Stimulated activated CD4-positive, alpha-beta T cell treated with anti-CD3 and anti-CD28 coated beads, Interleukin-12 subunit alpha, Interleukin-12 subunit beta, amount 100 ng/mL, for 4 hours (primary cell): ENCODE results near the gene GPX1.
"Not testable (repeated sequence)": the region's sequence is repeated elsewhere in the genome, so short reads cannot be mapped to it uniquely, and the experiment has no call there.

Experiments
- DNase-seq: peaks from one replicate; pipeline ENCODE4 v3.0.0-alpha.2; 2020

GPX1 gene

DNA sequence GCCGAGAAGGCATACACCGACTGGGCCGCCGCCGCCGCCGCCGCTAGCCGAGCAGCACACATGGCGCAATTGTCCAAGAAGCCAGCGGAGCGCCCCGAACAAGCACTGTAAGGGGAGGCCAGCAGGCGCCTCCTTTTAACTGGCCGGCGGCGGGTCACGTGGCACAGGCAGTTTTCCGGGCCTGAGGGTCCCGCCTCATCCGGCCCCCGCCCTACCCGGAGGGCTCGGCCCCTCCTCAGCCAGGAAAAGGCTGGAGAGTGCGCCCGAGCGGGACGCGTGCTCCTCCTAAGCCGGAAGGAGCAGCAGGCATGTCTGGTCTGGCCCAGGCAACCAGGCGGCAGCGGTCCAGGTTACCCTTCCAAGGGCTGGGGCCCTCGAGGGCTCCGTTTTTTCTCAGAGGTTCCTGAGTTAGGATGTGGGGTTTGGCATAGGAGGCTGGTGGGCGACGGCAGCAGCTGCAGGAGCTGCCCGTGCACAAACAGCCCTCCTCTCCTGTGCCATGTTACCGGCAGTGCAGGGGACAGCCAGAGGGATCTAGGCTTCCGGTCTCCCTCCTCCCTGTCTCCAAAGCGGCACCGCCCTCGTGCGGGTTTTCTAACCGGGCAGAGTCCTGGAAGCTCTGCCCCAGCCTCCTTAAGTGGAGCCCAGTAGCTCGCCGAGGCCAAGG, at the start of gene GPX1:
TSS of gene GPX1 (minus strand) at position 137 of the 667 bp plus-strand sequence. CDS start at position 62, 75 bp downstream.
- DNase-seq, result peak; percentile 78

DNA sequence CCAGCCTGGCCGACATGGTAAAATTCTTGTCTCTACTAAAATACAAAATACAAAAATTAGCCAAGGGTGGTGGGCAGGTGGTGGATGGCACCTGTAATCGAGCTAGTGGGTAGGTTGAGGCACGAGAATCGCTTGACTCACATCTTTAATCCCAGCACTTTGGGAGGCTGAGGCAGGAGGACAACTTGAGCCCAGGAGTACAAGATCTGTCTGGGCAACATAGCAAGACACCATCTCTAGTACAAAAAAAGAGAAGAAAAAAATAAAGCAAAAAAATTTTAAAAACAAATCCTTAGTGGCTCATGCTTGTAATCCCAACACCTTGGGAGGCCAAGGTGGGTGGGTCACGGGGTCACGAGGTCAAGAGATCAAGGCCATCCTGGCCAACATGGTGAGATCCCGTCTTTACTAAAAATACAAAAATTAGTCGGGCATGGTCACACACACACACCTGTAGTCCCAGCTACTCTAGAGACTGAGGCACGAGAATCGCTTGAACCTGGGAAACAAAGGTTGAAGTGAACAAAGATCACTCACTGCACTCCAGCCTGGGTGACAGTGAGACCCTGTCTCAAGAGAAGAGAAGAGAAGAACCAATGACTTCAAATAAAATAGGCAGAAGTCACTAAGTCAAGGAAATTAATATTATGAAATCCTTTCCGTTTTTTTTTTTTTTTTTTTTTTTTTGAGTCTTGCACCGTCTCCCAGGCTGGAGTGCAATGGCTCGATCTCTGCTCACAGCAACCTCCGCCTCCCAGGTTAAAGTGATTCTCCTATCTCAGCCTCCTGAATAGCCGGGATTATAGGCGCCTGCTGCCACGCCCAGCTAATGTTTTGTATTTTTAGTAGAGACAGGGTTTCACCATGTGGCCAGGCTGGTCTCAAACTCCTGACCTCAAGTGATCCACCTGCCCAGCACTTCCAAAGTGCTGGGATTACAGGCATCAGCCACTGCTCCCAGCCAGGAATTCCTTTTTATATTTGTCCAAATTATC, 48.7 kb upstream of the GPX1 start:
- DNase-seq, result no peak

DNA sequence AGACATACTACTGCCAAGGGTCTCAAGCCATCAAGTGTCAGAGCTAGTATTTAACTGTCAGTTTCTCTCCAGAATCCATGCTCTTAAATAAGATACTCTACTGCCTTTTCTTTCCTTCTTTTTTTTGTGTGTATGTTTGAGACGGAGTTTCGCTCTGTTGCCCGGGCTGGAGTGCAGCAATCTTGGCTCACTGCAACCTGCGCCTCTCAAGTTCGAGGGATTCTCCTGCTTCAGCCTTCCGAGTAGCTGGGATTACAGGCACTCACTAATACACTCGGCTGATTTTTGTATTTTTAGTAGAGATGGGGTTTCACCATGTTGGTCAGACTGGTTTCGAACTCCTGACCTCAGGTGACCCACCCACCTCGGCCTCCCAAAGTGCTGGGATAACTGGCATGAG, 47.4 kb upstream of the GPX1 start:
- not testable (repeated sequence) for DNase-seq

DNA sequence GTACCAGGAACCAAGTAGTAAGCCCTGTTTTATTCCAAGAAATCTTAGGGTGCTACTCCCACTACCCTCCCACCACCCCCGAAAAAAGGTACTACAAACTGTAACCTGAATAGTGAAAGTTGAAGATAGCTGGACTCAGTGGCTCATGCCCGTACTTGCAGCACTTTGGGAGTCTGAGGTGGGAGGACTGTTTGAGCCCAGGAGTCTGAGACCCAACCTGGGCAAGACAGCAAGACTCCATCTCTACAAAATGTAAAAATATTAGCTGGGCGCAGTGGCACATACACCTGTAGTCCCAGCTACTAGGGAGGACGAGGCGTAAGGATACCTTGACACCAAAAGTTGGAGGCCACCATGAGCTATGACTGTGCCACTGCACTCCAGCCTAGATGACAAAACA, 45.7 kb upstream of the GPX1 start:
- DNase-seq, result no peak

DNA sequence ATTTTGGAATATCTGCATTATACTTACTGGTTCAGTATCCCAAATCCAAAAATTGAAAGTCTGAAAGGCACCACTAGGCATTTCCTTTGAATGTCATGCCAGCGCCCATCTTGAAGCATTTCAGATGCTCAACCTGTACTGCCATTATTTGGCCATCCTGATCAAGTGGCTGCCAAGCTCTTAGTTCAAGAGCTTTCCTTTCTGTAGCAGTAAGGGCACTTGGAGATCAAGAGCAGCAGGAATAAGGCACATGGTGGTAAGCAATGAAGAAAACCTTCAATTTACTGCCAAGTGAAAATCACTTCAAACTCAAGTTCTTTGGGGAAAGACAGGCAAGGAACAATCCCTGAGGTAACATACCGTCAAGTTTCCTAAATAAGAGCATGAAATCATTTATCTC, 43.6 kb upstream of the GPX1 start:
- DNase-seq, result no peak

DNA sequence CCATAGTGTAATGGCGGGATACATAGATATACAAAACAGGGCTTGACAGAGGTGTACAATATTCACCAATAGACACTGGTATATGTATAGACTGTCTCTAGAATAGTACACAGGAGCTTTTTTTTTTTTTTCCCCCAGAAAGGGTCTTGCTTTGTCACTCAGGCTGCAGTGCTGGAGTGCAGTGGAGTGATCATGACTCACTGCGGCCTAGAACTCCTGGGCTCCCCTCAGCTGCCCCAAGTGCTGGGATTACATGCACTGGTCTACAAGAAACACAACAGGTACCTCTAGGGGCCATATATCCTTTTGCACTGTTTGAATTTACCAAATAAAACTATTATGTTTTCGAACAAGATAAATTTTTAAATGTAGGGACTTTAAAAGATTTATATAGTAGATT, 41.3 kb upstream of the GPX1 start:
- DNase-seq, result no peak

DNA sequence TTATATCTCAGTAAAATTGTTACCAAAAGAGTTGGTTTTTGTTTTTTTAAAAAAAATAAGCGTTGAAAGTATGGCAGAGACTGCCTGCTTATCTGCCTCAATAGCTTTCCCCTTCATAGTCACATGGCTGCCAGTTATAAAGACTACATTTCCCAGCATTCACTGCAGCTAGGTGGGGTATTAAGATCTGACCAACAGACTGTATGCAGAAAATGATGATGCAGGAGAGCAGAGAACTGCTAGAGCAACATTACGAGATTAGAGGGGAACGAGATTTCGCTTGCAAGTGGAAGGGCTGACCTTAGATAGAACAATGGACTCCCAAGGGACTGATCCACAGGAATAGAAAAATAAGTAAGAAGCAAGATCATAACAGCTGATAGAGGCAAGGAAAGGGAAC, 39.3 kb upstream of the GPX1 start:
- no peak for DNase-seq

DNA sequence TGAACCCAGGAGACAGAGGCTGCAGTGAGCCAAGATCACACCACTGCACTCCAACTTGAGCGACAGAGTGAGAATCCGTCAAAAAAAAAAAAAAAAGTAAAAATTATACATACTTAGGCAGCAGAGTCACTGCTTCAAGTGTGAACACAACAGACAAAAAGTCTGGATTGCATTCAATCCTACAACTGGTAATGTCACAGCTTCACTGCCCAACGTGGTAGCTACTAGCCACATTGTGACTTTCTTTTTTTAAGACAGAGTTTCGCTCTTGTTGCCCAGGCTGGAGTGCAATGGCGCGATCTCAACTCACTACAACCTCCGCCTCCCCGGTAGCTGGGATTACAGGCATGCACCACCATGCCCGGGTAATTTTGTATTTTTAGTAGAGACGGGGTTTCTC, 33.2 kb upstream of the GPX1 start:
- DNase-seq, result not testable (repeated sequence)

DNA sequence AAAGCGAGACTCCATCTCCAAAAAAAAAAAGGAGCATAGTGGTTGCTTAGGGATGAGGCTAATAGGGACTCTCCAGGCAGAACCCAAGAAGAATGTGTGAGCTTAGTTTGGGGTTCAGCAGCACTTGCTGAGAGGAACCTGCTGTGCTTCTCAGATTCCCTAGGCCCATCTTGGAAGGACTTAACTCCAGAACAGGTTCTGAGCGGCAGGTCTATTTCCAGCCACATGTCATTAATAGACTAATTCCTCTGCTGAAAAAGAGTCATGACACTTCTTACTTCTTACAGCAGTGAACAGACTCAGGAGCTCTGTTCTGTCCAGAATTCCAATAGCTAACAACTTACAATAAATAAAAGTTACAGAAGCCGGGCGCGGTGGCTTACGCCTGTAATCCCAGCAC, 31.1 kb upstream of the GPX1 start:
- DNase-seq, result no peak

DNA sequence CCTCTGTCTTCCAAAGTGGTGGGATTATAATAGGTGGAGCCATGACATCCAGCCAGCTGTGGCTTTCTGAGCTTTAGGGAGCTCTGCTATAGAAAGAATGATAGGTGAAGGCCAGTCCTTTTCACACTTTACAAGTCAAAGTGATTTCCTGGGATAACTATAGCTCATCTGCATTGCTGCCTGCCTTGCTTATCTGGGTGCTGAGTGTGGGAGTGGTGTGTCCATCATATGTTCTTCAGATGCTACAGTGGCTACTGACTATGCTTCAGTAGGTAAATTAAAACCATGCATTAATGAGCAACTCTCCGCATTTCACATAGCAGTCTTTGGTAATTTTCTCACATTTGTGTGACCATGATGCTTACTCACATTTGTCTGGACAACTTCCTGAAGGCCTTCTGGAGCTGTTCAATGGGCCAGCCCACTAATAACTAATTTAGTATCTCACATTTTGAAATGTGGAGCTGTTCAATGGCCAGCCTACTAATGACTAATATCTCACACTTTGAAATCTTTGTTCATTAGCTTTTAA, 30.2 kb upstream of the GPX1 start:
- DNase-seq, result no peak

DNA sequence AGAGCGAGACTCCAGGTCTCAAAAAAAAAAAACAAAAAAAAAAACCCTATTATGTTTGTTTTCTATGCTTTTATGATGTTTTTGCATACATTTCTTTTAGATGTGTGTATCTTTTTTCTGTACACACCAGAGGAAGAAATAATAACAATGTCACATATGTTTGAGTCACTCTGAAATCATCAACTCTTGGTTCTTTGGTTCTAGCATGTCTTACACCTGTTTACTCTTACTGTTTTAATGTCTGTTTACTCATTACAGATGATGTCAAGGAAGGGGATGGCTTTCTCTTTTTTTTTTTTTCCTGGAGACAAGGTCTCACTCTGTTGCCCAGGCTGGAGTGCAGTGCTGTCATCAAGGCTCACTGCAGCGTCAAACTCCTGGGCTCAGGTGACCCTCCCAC, 29.6 kb upstream of the GPX1 start:
- no peak for DNase-seq

DNA sequence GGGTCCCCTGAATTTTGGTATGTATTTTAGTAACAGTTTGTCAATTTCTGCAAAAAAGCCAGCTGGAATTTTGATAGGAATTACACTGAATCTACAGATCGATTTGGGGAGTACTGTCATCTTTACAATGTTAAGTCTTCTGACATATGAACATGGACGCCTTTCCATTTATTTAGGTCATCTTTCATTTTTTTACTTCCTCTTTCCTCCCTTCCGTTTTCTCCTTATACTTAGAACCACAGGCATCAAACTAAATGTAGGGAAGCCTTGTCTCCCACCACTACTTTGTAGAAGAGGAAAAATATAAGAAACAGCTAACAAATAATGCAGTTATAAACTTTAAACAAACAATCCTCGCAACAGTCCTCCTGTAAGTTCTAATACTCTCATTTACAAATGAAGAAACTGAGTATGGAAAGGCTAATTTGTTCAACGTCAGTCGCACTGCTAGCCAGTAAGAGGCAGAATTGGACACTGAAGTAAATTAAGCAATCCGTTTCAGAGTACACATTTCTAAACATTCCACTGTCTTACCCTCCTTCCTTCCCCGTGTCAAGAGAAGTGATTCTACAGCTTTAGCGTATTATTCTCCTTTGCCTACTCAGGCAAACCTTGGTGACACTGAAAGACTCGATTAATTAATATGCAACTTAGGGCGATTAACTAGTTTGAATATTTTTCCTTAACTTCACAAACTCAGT, 28.1 kb upstream of the GPX1 start:
- DNase-seq, result no peak

DNA sequence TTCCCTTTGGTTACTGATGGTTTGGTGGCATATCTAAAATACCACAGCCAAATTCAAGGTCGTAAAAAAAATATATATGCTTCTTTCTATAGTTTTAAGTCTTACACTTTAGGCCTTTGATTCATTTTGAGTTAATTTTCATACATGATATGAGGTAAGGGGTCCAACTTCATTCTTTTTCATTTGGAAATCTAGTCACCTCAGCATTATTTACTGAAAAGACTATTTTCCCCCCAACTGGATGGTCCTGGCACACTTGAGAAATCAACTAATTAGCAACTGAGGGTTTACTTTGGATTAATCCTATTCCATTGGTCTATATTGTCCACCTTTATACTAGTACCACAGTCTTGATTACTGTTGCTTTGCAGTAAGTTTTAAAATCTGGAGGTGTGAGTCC, 27.5 kb upstream of the GPX1 start:
- DNase-seq, result no peak

DNA sequence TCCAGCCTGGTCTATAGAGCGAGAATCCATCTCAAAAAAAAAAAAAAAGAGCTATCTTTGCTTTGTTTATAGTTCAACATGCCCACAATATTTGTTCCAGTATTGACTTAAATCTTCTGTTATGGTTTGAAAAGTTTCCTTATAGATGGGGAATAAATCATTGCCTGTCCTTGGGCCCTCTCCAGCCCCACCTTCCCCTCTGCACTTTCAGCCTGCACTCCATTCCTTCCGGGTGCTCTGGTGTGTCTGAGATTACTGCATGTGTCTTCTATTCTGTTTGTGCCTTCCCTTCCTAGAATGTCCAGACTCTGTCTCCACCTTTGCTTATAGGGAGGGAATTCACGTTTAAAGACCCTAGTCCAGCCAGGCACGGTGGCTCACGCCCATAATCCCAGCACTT, 25.2 kb upstream of the GPX1 start:
- no peak for DNase-seq

DNA sequence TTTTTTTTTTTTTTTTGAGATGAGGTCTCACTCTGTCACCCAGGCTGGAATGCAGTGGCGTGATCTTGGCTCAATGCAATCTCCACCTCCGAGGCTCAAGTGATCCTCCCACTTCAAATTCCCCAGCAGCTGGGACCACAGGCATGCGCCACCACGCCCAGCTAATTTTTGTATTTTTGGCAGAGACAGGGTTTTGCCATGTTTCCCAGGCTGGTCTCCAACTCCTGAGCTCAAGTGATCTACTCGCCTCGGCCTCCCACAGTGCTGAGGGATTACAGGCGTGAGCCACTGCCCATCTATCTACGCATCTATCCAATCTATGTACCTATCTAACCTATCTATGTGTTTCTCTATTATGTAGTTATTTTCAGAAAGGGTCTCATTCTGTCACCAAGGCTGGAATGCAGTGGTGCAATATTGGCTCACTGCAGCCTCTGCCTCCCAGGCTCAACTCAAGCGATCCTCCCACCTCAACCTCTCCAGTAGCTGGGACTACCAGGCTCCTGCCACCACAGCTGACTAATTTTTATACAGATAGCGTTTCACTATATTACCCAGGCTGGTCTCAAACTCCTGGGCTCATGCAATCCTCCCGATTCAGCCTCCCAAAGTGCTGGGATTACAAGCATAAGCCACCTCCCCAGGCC, 20.2 kb upstream of the GPX1 start:
- no peak for DNase-seq

DNA sequence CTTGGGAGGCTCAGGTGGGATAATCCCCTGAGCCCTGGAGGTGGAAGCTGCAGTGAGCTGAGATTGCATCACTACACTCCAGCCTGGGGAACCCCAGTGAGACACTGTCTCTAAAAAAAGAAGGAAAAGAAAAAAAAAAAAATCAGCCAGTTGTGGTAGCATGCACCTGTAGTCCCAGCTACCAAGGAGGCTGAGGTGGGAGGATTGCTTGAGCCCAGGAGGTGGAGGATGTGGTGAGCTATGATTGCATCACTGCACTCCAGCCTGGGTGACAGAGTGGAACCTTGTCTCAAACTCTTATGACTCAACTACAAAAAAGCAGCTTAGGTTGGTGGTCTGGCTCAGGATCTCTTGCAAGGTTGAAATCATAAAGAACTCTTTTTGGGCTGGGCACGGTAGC, 19.3 kb upstream of the GPX1 start:
- DNase-seq, result peak; percentile 21

DNA sequence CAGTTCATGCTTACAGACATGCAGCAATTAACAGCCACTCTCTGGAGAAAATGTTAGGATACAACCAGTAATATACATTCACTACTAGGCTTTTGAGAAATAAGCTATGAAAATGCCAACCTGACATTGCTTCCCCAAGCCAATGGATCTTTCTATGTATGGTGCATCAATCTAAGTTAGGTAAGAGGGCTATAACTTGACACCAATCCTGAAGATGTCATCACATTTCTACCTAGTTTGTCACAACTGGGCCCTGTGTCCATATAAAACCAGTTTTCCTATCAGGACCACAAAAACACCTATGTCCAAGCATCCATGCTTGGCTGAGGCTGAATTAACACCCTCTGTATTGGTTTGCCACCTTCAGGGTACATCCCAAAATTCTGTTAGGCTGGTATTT, 13.8 kb upstream of the GPX1 start:
- no peak for DNase-seq

DNA sequence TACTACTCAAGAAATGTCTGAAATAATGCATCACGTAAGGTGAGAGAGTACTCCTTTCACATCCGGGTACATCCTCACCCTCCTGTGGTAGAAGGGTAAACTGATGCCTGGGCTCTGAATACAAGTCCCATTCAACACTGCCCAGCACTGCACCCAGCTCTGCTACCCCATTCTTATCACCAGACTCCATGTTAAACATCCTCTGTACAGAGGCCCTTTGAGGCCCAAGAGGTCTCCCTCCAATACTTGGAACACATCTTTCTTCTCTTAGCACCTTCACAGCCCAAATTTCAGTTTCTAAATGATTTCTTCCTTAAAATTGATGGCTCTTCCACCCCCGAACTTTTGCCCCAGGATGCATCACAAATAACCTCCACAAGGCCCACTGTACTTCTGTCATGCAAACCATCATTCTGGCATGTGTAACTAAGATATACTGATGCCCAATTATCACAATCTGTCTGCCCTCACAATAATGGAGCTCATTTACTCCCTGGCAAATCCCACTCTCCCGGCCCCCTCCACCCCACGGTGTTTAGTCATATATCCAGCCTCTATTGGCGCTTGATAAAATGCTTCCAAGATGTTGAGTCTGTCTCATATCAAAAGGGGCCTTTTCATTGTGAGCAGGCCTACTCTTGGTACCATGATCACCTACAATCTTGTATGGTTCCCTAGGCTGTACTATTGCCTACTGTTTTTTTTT, 12.6 kb upstream of the GPX1 start:
- no peak for DNase-seq

DNA sequence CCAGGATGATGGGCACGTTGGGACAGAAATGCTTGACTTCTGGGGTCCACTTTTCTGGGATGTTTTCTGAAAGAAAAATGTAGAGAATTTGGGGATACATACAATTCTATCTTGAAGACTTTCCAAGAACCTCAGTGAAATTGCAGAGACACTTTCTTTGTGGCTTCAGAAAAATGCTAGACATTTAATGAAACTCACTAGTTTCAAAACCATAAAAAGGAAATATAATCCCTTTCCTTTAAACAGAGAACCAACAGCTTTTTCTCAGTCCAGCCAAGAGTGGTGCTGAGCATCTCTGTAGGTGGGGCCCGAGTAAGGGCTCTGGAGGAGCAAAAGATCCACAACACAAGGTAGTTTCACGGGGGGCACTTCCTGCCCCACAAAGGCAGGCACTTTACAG, 4.4 kb upstream of the GPX1 start:
- DNase-seq, result no peak

DNA sequence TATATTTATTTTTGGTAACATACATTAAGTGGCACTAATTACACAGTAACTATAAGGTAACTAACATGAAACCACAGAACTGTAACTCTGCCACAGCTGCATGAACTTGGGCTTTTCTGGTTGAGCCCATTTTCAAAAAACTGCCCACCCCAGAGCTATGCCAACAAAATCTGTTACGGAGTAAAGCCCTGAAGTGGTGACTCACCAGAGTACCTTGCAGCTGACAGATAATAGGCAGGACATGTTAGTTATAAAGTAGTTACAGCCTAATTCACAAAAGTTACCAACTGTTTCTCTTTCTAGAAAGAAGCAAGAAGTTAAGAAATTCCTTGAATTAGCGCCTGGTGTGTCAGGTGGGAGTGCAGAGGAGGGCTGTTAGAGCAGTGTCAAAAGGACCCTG, 1.5 kb upstream of the GPX1 start:
- no peak for DNase-seq

DNA sequence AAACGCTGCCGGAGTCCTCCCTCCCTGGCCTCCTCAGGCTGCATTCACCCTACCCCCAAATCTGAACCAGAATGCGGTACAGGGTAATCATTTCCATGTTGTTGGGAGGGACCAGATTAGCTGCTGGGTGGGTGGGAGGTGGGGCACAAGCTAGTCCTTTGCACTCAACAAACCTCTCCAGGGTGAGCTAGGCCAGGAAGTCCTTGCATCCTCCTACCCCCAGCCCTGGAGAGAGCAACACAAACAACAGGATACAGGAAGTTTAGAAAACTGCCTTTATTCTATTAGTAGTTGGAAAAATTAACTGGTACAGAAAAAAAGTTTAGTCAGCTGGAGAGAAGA, 702 bp upstream of the GPX1 start:
- DNase-seq, result no peak
